GM18909 (cell line): ENCODE data around the gene LRP5.
"Not testable (repeated sequence)": the region's sequence is repeated elsewhere in the genome, so short reads cannot be mapped to it uniquely, and the experiment has no call there.

ENCODE experiments used
- ATAC-seq: cut with Tn5 transposase; IDR thresholded peaks from one replicate; pipeline ENCODE4 v1.9.1; 2021; ENCODE audit warnings: mild to moderate bottlenecking; ENCODE audit not compliant: unreplicated experiment, poor library complexity

The LRP5 gene

DNA sequence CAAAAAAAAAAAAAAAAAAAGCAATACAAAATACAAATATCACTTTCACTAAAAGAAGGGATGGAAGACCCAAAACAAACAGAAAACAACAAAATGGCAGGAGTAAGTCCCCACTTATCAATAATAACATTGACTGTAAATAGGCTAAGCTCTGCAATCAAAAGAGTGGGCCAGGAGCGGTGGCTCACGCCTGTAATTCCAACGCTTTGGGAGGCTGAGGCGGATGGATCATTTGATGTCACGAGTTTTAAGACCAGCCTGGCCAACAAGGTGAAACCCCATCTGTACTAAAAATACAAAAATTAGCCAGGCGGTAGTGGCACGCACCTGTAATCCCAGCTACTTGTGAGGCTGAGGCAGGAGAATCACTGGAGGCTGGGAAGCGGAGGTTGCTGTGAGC, 138.3 kb downstream of the LRP5 start:
- ATAC-seq: no peak

DNA sequence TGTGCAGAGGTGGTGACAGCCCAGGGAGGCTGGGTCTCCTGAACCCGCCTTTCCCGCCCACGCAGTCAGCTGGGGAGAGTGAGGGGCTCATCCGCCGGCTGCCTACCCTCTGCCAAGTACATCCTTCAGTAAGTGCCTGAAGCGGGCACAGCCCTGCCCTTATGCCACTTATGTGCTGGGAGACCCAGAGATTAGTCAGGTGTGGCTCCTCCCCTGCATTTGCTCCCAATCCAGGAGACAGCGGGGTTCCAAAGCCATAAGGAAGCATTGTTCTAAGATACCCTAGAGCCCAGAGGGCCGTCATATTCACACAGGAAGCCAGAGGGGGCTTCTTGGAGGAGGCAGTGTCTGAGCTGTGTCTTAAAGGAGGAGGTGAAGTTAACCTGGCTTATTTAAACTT, 142.4 kb downstream of the LRP5 start:
- no peak for ATAC-seq

GRCh38 chr11:68455485-68455884, 143.1 kb downstream of the LRP5 start:
- ATAC-seq: no peak

GRCh38 chr11:68457216-68457897, 145.0 kb downstream of the LRP5 start:
- no peak for ATAC-seq

- no peak for ATAC-seq
These were observed 145.5 kb downstream of the LRP5 start for GRCh38 chr11:68457898-68458249.

DNA sequence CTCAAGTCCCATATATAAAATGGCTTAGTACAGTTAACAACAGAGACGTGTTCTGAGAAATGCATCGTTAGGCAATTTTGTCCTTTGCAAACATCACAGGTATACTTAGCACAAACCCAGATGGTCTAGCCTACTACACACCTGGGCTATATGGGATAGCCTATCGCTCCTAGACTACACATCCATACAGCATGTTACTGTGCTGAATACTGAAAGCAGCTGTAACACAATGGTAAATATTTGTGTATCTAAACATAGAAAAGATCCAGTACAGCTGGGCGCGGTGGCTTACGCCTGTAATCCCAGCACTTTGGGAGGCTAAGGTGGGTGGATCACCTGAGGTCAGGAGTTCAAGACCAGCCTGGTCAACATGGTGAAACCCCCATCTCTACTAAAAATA, 145.9 kb downstream of the LRP5 start:
- not testable (repeated sequence) for ATAC-seq

- peak; percentile 81 for ATAC-seq
These were observed 147.7 kb downstream of the LRP5 start for GRCh38 chr11:68459886-68460740.

DNA sequence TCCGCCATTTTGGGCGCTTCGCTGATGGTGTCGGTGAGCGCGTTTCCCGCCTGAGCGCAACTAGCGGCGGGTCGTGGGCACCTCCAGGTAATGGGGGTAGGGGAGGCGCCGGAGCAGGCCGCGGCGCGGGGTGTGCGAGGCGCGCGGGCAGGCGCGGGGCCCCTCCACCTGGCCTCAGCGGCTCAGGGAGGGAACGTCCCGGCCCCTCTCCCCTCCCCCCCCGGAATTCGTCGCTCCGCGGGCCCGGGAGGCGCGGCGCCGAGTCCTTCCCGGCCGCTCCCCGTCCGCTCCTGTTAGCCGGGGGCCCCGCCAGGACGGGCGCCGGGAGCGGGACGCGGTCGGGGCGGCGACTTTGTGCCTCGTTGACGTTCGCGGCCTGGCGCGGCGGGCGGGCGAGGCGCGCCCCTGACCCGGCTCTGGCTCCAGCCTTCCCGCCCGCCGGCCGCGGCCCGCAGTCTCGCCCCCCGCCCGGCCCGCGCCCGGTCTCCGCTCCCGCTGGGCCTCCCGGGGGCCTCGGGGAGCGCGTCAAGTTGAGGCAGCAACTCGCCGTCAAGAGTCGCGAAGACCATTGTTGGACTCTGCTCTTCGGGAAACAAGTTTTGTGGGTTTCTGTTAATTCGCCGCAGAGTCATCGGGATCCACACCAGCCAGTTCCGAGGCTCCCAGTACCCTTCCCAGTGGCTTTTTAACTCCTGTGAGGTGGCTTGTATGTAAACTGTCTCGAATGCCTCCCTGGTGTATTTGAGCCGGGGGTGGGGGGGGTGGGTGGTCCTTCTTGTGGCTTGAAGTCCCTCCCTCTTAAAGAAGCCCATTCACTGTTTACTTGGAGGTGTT, 148.6 kb downstream of the LRP5 start, which contains the start of gene PPP6R3:
TSS of gene PPP6R3 (plus strand) at position 12 of the 834 bp plus-strand sequence. CDS start 76,913 bp downstream, outside the sequence.
- peak; percentile 22 for ATAC-seq

GRCh38 chr11:68461575-68461917, 149.2 kb downstream of the LRP5 start:
- ATAC-seq: no peak

DNA sequence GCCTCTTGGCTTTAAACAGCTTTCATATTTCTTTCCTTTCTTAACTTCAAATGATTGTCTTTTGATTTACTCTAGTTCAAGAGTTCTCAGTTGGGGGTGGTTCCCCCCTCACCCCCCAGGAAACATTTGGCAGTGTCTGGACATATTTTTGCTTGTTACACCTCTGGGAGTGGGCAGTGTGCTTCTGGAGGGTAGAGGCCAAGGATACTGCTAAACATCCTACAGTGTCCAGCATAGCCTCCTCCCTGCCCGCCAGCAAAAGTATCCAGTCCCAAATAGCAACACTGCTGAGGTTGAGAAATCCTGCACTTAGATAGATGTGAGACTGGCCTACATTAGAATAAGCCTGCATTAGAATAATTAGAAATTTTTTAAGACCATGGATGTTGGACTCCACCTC, 151.3 kb downstream of the LRP5 start:
- ATAC-seq: no peak

DNA sequence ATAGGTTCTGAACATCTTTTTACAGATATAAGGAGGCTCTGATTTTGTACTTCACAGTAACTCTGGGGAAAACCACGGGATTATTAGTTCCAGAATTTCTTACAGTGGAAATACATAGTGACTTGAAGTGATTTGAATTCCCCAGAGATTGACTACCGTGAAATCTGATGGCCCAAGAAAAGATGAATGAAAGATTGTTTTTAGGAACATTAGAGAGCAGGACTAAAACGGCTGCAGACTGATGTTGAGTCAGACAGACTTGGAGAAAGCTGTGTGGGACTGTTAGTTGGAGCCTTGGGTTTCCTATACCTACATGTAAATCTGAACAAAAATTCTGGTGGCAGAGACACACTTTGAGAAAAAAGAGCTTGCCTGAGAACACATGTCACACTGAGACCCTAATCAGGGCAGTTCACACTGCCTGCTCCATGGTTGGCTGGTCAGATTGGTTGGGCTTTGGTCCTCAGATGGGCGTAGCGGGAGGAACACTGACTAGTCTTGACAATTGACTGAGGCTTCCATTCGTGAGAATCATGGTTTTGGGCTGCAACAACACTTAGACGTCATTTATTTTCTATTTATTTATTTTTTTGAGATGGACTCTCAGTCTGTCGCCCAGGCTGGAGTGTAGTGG, 154.9 kb downstream of the LRP5 start:
- no peak for ATAC-seq

DNA sequence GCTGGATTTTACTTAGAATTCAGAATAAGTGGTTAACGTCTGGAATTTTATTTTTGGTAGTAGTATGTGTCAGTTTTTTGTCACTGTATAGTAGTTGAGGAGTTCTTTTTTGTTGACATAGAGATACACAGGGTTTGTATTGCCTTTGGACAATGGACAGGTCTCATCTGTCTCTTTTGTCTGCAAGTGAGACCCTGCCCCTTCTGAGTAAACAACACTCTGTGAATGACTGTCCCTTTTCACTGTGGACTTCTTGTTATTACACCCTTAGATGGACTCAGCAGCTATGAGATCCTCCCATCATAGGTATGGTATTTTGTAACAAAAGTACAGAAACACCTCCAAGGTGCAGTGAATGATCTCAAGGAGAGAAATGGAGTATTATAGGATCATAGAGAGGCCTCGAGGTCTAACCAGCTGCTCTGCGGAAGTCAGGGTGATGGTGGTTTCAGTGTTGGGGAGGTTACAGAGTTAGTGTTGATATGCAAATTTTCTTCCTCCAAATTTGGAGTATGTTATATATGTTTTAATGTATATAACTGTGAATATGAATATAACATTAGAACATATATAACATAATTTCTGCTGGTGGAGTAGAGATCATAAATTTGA, 155.9 kb downstream of the LRP5 start:
- no peak for ATAC-seq

GRCh38 chr11:68469122-68469521, 156.7 kb downstream of the LRP5 start:
- no peak for ATAC-seq

GRCh38 chr11:68469642-68470041, 157.3 kb downstream of the LRP5 start:
- no peak for ATAC-seq

- ATAC-seq: no peak
These were observed 158.0 kb downstream of the LRP5 start for GRCh38 chr11:68470304-68470811.

DNA sequence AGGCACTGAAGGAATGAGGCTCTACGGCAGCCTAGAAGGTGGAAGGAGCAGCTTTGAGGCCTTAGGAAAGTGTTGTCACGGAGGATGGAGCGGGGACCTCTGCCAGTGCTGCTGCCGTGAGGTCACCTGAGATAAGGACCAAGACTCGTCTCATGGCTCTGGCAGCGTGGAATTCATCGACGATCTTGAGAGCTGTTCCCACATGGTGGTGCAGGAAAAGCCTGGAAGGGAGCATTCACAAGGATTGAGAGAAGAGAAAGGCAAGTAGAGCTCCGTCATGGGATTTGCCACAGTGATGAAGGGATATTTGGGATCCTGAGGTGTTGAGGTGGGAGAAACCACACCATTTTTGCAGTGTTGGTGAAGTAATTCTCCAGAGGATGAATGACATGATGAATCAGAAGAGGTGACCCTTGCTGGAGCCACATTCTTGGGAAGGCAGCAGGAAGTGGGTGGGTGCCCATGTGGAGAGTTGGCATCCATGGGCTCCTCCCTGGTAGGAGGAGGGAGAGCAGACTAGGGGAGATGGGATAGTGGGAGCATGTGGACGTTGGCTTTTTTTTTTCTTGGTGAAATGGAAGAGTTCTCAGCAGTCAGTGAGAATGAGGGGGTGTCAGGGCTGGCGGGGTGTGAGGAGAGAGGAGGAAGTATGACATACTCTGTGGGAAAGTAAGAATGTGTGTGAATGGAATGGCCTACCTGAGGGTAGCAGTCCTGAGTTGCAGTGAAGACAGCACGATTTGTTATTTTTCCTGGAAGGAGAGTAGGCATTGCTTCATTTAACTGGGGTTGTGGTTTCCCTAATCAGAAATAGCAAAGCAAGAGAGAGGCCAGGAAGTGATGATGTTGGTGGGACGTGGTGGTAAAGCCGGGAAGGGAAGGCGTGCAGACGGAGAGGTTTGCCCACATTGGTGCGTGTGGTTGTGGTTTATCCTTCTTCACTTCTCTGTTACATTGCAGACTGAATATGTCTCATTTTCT, 159.3 kb downstream of the LRP5 start:
- no peak for ATAC-seq

GRCh38 chr11:68472778-68473177, 160.4 kb downstream of the LRP5 start:
- no peak for ATAC-seq

- ATAC-seq: no peak
These were observed 161.3 kb downstream of the LRP5 start for GRCh38 chr11:68473693-68474092.

- ATAC-seq: not testable (repeated sequence)
These were observed 163.2 kb downstream of the LRP5 start for GRCh38 chr11:68475626-68476025.
